HL-60 (cell line): Measurements from ENCODE around the gene TMOD3.

Experiments
- DNase-seq, 2 experiments: peaks; one replicate each; pipeline ENCODE4 v3.0.0-alpha.2; 2010 to 2020; ENCODE audit warnings: low read depth in 1 of 2, low spot score in 1 of 2
- H3K27ac ChIP-seq: fragments of 250-450 bp; sonication (Bioruptor Pico); replicated peaks from 2 replicates; pipeline ENCODE4 v1.5.1; 2020; ENCODE audit warnings: mild to moderate bottlenecking, moderate library complexity
- H3K27me3 ChIP-seq: fragments of 250-450 bp; sonication (Bioruptor Pico); 2 replicates; pipeline ENCODE4 v1.5.1; 2021; ENCODE audit warnings: mild to moderate bottlenecking, moderate library complexity; ENCODE audit not compliant: insufficient read depth, poor library complexity, severe bottlenecking
- H3K4me3 ChIP-seq: replicated peaks from 2 replicates; pipeline ENCODE4 v1.5.1; 2011; ENCODE audit warnings: mild to moderate bottlenecking, control low read depth, low read length; ENCODE audit not compliant: insufficient read depth
- CTCF ChIP-seq: IDR thresholded peaks from one replicate; pipeline ENCODE4 v1.5.1; 2011; ENCODE audit warnings: low read length, control low read depth, inconsistent platforms; ENCODE audit not compliant: insufficient read depth
- GABPA ChIP-seq: IDR thresholded peaks from 2 replicates; pipeline ENCODE4 v1.6.1; 2012; ENCODE audit warnings: low read depth
- POLR2AphosphoS5 ChIP-seq: IDR thresholded peaks from 2 replicates; pipeline ENCODE4 v1.6.1; 2012; ENCODE audit warnings: low read depth
- REST ChIP-seq: IDR thresholded peaks from 2 replicates; pipeline ENCODE4 v1.6.1; 2012; ENCODE audit warnings: low read depth; ENCODE audit not compliant: insufficient replicate concordance
- SPI1 ChIP-seq: IDR thresholded peaks from 2 replicates; pipeline ENCODE4 v1.6.1; 2012; ENCODE audit warnings: low read depth, mild to moderate bottlenecking, borderline replicate concordance

Gene TMOD3

GRCh38 chr15:51909584-51909983 is 80.1 kb downstream of the TMOD3 start:
- DNase-seq = no peak
- H3K4me3 ChIP-seq = no peak overlapping the region
- no peak for TF ChIP-seq GABPA
- TF ChIP-seq CTCF = no peak
- H3K27me3 ChIP-seq = no peaks in the 10 kb centered on the region
- H3K27ac ChIP-seq = no peak overlapping the region

- no peak for DNase-seq
- TF ChIP-seq POLR2AphosphoS5 (no peak), GABPA (no peak), CTCF (no peak), SPI1 (no peak), REST (no peak)
- H3K4me3 ChIP-seq = no peak overlapping the region
- H3K27ac ChIP-seq = no peak overlapping the region
- H3K27me3 ChIP-seq = no peaks in the 10 kb centered on the region
Observed at GRCh38 chr15:51912528-51912927, 83.1 kb downstream of the TMOD3 start.

GRCh38 chr15:51917493-51917892 is 88.0 kb downstream of the TMOD3 start:
- DNase-seq = peak; percentile 12 to 31
- Histone ChIP-seq H3K27ac (no peak overlapping the region), H3K4me3 (no peak overlapping the region), H3K27me3 (no peaks in the 10 kb centered on the region)
- no peak for TF ChIP-seq SPI1
- TF ChIP-seq CTCF = no peak
- TF ChIP-seq POLR2AphosphoS5 = no peak

GRCh38 chr15:51924156-51925068 is 95.0 kb downstream of the TMOD3 start:
- no peak for DNase-seq
- Histone ChIP-seq H3K4me3 (no peak overlapping the region), H3K27ac (no peak overlapping the region), H3K27me3 (no peaks in the 10 kb centered on the region)
- no peak for TF ChIP-seq SPI1
- TF ChIP-seq GABPA = no peak
- no peak for TF ChIP-seq CTCF
- TF ChIP-seq REST = no peak
- no peak for TF ChIP-seq POLR2AphosphoS5
